SH-SY5Y (cell line): ENCODE results near the gene SERPINI1.

Experiments
- GATA2 ChIP-seq: IDR thresholded peaks from 2 replicates; pipeline ENCODE4 v1.6.1; 2011; ENCODE audit warnings: mild to moderate bottlenecking, low read depth, low read length
- GATA3 ChIP-seq: IDR thresholded peaks from 2 replicates; pipeline ENCODE4 v1.6.1; 2011; ENCODE audit warnings: low read depth, mild to moderate bottlenecking, low read length, moderate library complexity

GRCh38 chr3:167776066-167776685 lies 40.7 kb downstream of the SERPINI1 start:
- TF ChIP-seq GATA3 (no peak), GATA2 (no peak)
